Measurements from ENCODE around the gene ERGIC1. TPM values are rescaled to one million over a fixed set of nuclear protein-coding genes. Genes with fewer than 3 reads are reported as not detected.

Gene ERGIC1
- total and polyA plus RNA-seq, 3 donors from 2014 or later: 89.8 to 100.0 (median 94.1) TPM

DNA sequence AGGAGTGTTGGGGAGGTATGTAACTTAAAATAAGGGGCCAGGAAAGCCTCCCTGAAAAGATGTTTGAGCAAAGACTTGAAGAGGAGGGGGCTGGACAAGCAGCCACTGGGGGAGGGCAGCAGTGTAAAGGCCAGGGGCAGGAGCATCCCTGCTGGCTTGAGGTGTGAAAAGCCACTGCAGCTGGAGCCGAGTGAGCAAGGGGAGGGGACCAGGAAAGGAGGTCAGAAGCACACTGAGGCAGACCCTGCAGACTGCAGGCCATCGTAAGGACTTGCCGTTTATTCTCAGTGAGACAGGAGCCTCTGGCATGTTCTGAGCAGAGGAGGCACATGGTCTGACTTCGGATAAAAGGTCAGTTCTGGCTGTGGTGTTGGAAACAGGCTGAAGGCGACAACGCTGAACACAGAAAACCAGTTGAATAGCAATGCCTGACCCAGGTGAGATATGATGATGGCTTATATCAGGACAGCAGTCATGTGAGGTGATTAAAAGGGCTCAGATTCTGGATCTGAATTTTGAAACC lies 10.2 kb upstream of the ERGIC1 start:
- Histone ChIP-seq H3K4me3 (no peak overlapping the region), H3K27me3 (no peaks in the 10 kb centered on the region), H3K36me3 (ENCODE audit: low read depth, missing control alignments) (no peaks in the 10 kb centered on the region), H3K27ac (no peak overlapping the region), H3K4me1 (peaks cover 12% of the 10 kb centered on the region), H3K9me3 (no peaks in the 10 kb centered on the region)
- TF ChIP-seq POLR2A (IDR thresholded peaks at IDR 0.05): no peak
- intact Hi-C loops (cut with DNase I; ENCODE audit: low total_unique reads): no loop called here
- WGBS, 2 donors: 67 to 75% methylated on average over 6 of the region's 6 CpGs
- DNase-seq: no peak

DNA sequence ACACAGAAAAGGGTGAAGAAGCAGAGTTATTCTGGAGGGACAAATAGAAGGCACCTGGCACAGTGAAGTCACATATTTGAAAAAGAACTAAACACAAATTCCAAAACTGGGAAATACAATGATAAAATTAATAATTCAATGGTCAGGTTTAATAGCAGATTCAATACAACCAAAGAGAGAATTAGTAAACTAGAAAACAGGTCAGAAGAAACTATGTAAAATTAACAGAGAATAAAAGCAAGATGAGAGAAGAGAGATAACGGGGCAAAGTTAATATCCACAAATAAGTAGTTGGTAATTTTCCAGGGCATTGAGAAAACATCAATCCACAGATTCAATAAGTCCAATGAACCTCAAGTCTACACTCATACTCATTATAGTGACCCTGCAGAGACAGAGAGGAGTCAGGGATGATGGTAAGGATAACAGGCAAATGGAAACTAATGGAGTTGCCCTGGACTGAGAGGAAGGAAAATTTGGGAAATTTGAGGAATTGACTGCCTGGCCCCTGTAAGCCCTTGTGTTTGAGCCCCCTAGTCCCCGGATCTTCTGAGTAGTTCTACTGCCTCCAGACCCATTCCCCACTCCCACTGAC lies 8.3 kb upstream of the ERGIC1 start:
- 50% methylated on average over 2 of the region's 2 CpGs for WGBS, 2 donors
- Histone ChIP-seq H3K36me3 (ENCODE audit: low read depth, missing control alignments) (no peaks in the 10 kb centered on the region), H3K4me1 (no peaks in the 10 kb centered on the region), H3K27me3 (no peaks in the 10 kb centered on the region), H3K27ac (no peak overlapping the region), H3K9me3 (no peaks in the 10 kb centered on the region), H3K4me3 (no peak overlapping the region)
- intact Hi-C loops (cut with DNase I; ENCODE audit: low total_unique reads): no loop called here
- no peak for TF ChIP-seq POLR2A (IDR thresholded peaks at IDR 0.05)
- TF ChIP-seq, protein P1, sequence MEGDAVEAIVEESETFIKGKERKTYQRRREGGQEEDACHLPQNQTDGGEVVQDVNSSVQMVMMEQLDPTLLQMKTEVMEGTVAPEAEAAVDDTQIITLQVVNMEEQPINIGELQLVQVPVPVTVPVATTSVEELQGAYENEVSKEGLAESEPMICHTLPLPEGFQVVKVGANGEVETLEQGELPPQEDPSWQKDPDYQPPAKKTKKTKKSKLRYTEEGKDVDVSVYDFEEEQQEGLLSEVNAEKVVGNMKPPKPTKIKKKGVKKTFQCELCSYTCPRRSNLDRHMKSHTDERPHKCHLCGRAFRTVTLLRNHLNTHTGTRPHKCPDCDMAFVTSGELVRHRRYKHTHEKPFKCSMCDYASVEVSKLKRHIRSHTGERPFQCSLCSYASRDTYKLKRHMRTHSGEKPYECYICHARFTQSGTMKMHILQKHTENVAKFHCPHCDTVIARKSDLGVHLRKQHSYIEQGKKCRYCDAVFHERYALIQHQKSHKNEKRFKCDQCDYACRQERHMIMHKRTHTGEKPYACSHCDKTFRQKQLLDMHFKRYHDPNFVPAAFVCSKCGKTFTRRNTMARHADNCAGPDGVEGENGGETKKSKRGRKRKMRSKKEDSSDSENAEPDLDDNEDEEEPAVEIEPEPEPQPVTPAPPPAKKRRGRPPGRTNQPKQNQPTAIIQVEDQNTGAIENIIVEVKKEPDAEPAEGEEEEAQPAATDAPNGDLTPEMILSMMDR (IDR thresholded peaks at IDR 0.05): no peak
- no peak for DNase-seq

DNA sequence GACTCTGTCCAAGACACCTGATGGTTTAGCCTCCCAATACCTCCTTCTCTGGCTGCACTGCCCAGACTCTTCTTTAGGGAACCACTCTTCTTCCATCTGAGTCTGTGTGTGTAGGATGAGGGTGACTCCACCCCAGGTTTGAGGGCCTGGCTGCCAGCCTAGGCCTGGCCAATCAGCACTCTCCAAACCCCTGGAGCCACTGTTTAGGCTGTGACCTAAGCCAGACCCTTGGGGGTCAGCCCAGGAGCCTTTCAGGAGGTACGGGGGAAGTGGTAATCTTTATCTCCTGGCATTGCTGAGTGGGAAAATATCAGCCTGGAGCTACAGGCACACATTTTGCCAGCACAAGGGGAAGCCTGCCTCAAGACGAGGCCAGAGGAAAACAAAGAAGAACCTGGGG lies 6.2 kb upstream of the ERGIC1 start:
- H3K4me3 ChIP-seq: no peak overlapping the region
- H3K36me3 ChIP-seq (ENCODE audit: low read depth, missing control alignments): no peaks in the 10 kb centered on the region
- 48 to 50% methylated on average over 2 of the region's 2 CpGs for WGBS, 2 donors
- peaks cover 4% of the 10 kb centered on the region for H3K4me1 ChIP-seq
- H3K27ac ChIP-seq: no peak overlapping the region
- no peak for TF ChIP-seq POLR2A (IDR thresholded peaks at IDR 0.05)
- TF ChIP-seq, protein P1 (IDR thresholded peaks at IDR 0.05): no peak
- intact Hi-C loops (cut with DNase I; ENCODE audit: low total_unique reads): no loop called here
- H3K27me3 ChIP-seq: no peaks in the 10 kb centered on the region
- H3K9me3 ChIP-seq: no peaks in the 10 kb centered on the region
- no peak for DNase-seq

DNA sequence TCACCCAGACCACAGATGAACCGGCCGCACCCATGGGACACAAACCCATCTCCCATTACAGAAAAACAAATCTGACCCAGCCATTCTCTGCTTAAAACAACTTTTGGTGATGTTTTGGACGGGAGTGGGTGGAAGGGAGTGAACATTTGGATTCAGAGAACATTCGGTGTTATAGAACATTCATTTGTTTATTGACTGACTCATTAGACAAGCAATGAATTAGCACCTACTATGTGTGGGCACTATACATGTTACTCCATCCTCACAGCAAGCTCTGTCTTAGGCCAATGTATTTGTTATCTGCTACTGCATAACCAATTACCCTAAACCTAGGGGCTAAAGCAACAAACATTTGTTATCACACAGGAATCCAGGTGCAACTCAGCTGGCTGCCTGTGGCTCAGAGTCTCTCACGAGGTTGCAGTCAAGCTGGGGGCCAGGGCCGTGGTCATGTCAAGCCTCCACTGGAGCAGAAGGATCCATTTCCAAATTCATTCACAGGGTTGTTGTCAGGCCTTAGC lies 5.1 kb upstream of the ERGIC1 start:
- no peak overlapping the region for H3K4me3 ChIP-seq
- H3K9me3 ChIP-seq: no peaks in the 10 kb centered on the region
- H3K36me3 ChIP-seq (ENCODE audit: low read depth, missing control alignments): no peaks in the 10 kb centered on the region
- H3K27me3 ChIP-seq: no peaks in the 10 kb centered on the region
- TF ChIP-seq, protein P1 (IDR thresholded peaks at IDR 0.05): no peak
- TF ChIP-seq POLR2A (IDR thresholded peaks at IDR 0.05): no peak
- H3K27ac ChIP-seq: no peak overlapping the region
- H3K4me1 ChIP-seq: peaks cover 15% of the 10 kb centered on the region
- 66 to 71% methylated on average over 6 of the region's 6 CpGs for WGBS, 2 donors
- intact Hi-C loops (cut with DNase I; ENCODE audit: low total_unique reads): no loop called here
- no peak for DNase-seq

DNA sequence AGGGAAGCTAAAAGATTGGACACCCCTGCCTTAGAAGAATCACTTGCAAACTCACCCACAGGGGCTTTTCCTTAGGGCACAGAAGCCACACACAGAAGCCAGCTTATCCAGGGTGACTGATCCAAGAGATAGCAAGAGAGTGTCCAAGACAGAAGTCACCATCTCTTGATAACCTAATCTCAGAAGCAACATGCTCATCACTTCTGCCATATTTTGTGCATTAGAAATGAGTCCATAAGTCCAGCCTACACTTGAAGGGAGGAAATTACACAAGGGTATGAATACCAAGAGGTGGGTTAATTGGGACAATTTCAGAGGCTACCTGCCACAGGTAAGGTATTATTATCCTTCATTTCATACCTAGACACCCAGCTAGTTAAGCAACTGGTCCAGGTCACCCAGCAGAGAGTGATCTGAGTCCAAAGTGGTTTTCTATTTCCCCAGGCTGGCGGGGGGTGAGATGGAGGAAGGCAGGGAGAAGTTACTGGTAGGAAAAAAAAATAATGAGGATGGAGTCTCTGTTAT lies 3.7 kb upstream of the ERGIC1 start:
- no peak for DNase-seq
- no peaks in the 10 kb centered on the region for H3K9me3 ChIP-seq
- no peak for TF ChIP-seq POLR2A (IDR thresholded peaks at IDR 0.05)
- TF ChIP-seq, protein P1 (IDR thresholded peaks at IDR 0.05): no peak
- no peak overlapping the region for H3K27ac ChIP-seq
- H3K4me3 ChIP-seq: no peak overlapping the region
- intact Hi-C loops (cut with DNase I; ENCODE audit: low total_unique reads): no loop called here
- H3K27me3 ChIP-seq: no peaks in the 10 kb centered on the region
- WGBS, 2 donors: 96 to 100% methylated on average over 1 of the region's 1 CpG
- peaks cover 19% of the 10 kb centered on the region for H3K4me1 ChIP-seq
- no peaks in the 10 kb centered on the region for H3K36me3 ChIP-seq (ENCODE audit: low read depth, missing control alignments)

Data from testis (tissue), 3 donors.